Measurements from ENCODE around the gene CMTM3. TPM values are rescaled to one million over a fixed set of nuclear protein-coding genes. Genes with fewer than 3 reads are reported as not detected.

The CMTM3 gene
- total and polyA plus RNA-seq, 9 of the 15 experiments (the other 6 are each of a cell fraction or from before 2014, with no cell fraction given) = 4.6 to 33.4 (median 17.5) TPM

DNA sequence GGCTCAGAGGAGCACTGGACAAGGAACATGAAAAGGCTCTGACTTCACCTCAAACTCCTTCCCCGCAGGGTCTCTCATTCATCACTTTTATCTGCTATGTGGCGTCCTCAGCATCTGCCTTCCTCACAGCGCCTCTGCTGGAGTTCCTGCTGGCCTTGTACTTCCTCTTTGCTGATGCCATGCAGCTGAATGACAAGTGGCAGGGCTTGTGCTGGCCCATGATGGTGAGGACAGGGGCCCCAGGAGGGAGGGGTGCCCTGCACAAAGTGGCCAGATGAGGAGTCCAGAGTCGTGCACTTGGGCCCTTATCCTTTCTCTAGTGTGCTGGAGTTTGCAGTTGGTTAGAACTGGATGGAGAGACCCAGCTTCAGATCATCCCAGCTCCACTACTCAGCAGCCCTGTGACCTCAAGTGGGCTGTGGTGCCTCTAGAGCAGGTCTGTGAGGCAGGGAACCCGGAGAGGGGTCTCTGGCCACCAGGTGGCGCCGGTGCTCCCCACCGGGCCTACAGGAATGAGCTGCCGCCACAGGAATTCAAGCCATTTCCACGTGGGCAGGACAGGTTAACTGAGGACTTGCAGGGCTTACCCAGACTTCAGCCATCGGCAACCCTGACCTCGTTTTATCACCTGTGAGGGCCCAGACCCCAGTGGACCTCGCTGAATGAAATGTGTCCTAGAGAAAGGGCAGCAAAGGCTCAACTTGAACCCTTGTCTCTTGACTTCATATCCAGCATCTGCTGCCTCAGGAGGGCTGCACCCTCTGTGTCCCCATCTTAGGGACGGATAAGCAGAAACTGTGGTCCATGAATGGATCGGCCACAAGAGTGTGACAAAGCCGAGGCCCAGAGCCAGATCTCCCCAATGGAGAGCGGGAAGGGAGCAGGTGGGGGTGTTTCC lies 4.0 kb downstream of the CMTM3 start (continued):
- TF ChIP-seq HCFC1 (IDR thresholded peaks at IDR 0.05; ENCODE audit: low read depth, low read length) = no peak; the same call in 1 of the 2 replicates

DNA sequence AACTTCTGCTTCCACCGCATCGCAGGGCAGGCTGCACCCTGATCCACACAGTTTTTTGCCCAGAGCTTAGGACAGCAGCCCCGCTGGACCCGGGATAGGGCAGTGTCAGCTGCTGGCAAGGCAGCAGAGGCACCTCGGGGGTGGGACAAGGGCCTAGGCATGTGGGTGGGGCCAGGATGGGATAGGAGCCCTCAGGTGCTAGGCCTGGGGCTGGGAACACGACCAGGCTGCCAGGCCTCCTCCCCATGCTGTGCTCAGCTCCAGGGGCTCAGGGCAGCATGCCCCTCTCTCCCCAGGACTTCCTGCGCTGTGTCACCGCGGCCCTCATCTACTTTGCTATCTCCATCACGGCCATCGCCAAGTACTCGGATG lies 4.6 kb downstream of the CMTM3 start:
- in situ Hi-C loops (cut with MboI) = loop anchor here (5.0 kb wide), 1 partner anchor 258 kb away; no protein-coding TSS in a partner anchor
- Histone ChIP-seq H3K9me1 (ENCODE audit: control insufficient read depth, insufficient read depth, low read length) (no peaks in the 10 kb centered on the region), H3K4me1 (replicated peaks in 1 of 2; ENCODE audit: control insufficient read depth in 2 of 2, insufficient read depth in 2 of 2, low read length in 2 of 2) (peaks cover 19 to 45% of the 10 kb centered on the region in 2 experiments), H3K4me3 (no peak overlapping the region), H3K4me2 (ENCODE audit: insufficient read depth, low read length) (no peak overlapping the region), H4K20me1 (replicated peaks; ENCODE audit: control insufficient read depth, insufficient read depth, low read length) (peaks cover 4% of the 10 kb centered on the region; the same call in 1 of the 2 replicates), H3K9ac (ENCODE audit: insufficient read depth in 1 of 2, low read depth in 2 of 2, low read length in 2 of 2) (peak overlapping the region in 1 of 2 experiments; percentile 2; a peak in 2 of 4 replicates), H3K9me3 (replicated peaks; ENCODE audit: control insufficient read depth, insufficient read depth, low read depth, low read length) (no peaks in the 10 kb centered on the region), H3K79me2 (ENCODE audit: control insufficient read depth, insufficient read depth, low read length) (peaks cover 17% of the 10 kb centered on the region), H3K27ac (ENCODE audit: extremely low read depth, low read depth, low read length) (peak overlapping the region; percentile 33; the same call in 2 of the 3 replicates), H3K27me3 (ENCODE audit: control insufficient read depth in 2 of 2, insufficient read depth in 2 of 2, low read length in 2 of 2) (no peaks in the 10 kb centered on the region), H3K36me3 (ENCODE audit: control insufficient read depth, insufficient read depth, low read length) (peaks cover 68% of the 10 kb centered on the region; the same call in 2 of the 3 replicates), H2AFZ (ENCODE audit: low read depth, low read length) (no peak overlapping the region)
- ChIA-PET POLR2A (interaction anchor here (0.6 to 2.9 kb wide), 6 partner anchors 8 to 451 kb away, joined by 3 to 31 read pairs (median 4); no protein-coding TSS in a partner anchor), CTCF (ENCODE audit: low intra/inter-chr PET ratio) (interaction anchor here (0.7 to 2.4 kb wide), 5 partner anchors 45 to 320 kb away, joined by 3 to 9 read pairs (median 3); partner anchors contain the start of gene DYNC1LI2)
- TF ChIP-seq NFRKB (IDR thresholded peaks at IDR 0.05; ENCODE audit: low read depth) = no peak
- TF ChIP-seq BHLHE40 (IDR thresholded peaks at IDR 0.05; ENCODE audit: low read length) = no peak
- TF ChIP-seq ZFX (CRISPR knock-in tag; IDR thresholded peaks at IDR 0.05) = no peak
- 0 out of 2 replicates have a peak, but pooled peaks have one; percentile 4 for TF ChIP-seq POLR2G (IDR thresholded peaks at IDR 0.05; ENCODE audit: low read depth, low read length)
- TF ChIP-seq RBFOX2 (IDR thresholded peaks at IDR 0.05; ENCODE audit: low read depth, low read length) = 0 out of 2 replicates have a peak, but pooled peaks have one; percentile 11
- no peak for TF ChIP-seq ZNF384 (IDR thresholded peaks at IDR 0.05; ENCODE audit: low read depth, low read length)
- TF ChIP-seq, protein P1, sequence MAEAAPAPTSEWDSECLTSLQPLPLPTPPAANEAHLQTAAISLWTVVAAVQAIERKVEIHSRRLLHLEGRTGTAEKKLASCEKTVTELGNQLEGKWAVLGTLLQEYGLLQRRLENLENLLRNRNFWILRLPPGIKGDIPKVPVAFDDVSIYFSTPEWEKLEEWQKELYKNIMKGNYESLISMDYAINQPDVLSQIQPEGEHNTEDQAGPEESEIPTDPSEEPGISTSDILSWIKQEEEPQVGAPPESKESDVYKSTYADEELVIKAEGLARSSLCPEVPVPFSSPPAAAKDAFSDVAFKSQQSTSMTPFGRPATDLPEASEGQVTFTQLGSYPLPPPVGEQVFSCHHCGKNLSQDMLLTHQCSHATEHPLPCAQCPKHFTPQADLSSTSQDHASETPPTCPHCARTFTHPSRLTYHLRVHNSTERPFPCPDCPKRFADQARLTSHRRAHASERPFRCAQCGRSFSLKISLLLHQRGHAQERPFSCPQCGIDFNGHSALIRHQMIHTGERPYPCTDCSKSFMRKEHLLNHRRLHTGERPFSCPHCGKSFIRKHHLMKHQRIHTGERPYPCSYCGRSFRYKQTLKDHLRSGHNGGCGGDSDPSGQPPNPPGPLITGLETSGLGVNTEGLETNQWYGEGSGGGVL (CRISPR knock-in tag; IDR thresholded peaks at IDR 0.05) = no peak
- WGBS (ENCODE audit: insufficient coverage, low coverage, missing lambda C conversion rate) = 88% methylated on average over 8 of the region's 12 CpGs
- no TSS peak for BruUV-seq (replicated peaks)
- ATAC-seq (no peak), FAIRE-seq (no peak), DNase-seq (ENCODE audit: extremely low read depth in 1 of 4, low spot score in 3 of 4) (no peak)
- intact Hi-C loops (cut with micrococcal nuclease) = loop anchor here (2.0 to 5.0 kb wide), 3 partner anchors 42 to 202 kb away; no protein-coding TSS in a partner anchor
